GM12878 (cell line): ENCODE measurements around the gene TMEM175.

ENCODE experiments used
- POLR2A ChIP-seq: IDR thresholded peaks from 2 replicates; pipeline ENCODE4 v1.6.1; 2011; ENCODE audit warnings: low read depth, mild to moderate bottlenecking, low read length
- SIX5 ChIP-seq: IDR thresholded peaks from 2 replicates; pipeline ENCODE4 v1.6.1; 2011; ENCODE audit warnings: mild to moderate bottlenecking, low read depth, low read length, moderate library complexity; ENCODE audit not compliant: severe bottlenecking
- SP1 ChIP-seq: IDR thresholded peaks from one replicate; pipeline ENCODE4 v1.6.1; 2011; ENCODE audit warnings: low read depth, low read length
- YY1 ChIP-seq: IDR thresholded peaks from 2 replicates; pipeline ENCODE4 v1.6.1; 2011; ENCODE audit warnings: low read depth, mild to moderate bottlenecking, low read length
- TF ChIP-seq, protein P1 (sequence below): IDR thresholded peaks from 2 replicates; pipeline ENCODE4 v1.6.1; 2011; ENCODE audit warnings: borderline replicate concordance, low read depth, mild to moderate bottlenecking, moderate library complexity, low read length; ENCODE audit not compliant: insufficient read depth, poor library complexity, severe bottlenecking
- TF ChIP-seq, protein P2 (sequence below): IDR thresholded peaks from 2 replicates; pipeline ENCODE4 v1.6.1; 2012; ENCODE audit warnings: mild to moderate bottlenecking, low read depth, low read length
- TF ChIP-seq, protein P3 (sequence below), 3 experiments: IDR thresholded peaks in 2 of 3; conservative IDR thresholded peaks in 1 of 3; 2 replicates each; pipeline ENCODE4 v1.5.1; 2011; ENCODE audit warnings: low read depth in 3 of 3, low read length in 3 of 3, mild to moderate bottlenecking in 3 of 3, control low read depth in 2 of 3, moderate library complexity in 2 of 3, inconsistent platforms in 1 of 3, mixed read lengths in 1 of 3; ENCODE audit not compliant: control insufficient read depth in 2 of 3, insufficient read depth in 1 of 3; ENCODE audit errors: extremely low read depth in 1 of 3
- TF ChIP-seq, protein P4 (sequence below): IDR thresholded peaks from 2 replicates; pipeline ENCODE4 v1.6.1; 2012; ENCODE audit warnings: low read depth, low read length, improper control_type of control experiment

- TF ChIP-seq, protein P1, sequence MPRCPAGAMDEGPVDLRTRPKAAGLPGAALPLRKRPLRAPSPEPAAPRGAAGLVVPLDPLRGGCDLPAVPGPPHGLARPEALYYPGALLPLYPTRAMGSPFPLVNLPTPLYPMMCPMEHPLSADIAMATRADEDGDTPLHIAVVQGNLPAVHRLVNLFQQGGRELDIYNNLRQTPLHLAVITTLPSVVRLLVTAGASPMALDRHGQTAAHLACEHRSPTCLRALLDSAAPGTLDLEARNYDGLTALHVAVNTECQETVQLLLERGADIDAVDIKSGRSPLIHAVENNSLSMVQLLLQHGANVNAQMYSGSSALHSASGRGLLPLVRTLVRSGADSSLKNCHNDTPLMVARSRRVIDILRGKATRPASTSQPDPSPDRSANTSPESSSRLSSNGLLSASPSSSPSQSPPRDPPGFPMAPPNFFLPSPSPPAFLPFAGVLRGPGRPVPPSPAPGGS: no peak
- TF ChIP-seq, protein P2, sequence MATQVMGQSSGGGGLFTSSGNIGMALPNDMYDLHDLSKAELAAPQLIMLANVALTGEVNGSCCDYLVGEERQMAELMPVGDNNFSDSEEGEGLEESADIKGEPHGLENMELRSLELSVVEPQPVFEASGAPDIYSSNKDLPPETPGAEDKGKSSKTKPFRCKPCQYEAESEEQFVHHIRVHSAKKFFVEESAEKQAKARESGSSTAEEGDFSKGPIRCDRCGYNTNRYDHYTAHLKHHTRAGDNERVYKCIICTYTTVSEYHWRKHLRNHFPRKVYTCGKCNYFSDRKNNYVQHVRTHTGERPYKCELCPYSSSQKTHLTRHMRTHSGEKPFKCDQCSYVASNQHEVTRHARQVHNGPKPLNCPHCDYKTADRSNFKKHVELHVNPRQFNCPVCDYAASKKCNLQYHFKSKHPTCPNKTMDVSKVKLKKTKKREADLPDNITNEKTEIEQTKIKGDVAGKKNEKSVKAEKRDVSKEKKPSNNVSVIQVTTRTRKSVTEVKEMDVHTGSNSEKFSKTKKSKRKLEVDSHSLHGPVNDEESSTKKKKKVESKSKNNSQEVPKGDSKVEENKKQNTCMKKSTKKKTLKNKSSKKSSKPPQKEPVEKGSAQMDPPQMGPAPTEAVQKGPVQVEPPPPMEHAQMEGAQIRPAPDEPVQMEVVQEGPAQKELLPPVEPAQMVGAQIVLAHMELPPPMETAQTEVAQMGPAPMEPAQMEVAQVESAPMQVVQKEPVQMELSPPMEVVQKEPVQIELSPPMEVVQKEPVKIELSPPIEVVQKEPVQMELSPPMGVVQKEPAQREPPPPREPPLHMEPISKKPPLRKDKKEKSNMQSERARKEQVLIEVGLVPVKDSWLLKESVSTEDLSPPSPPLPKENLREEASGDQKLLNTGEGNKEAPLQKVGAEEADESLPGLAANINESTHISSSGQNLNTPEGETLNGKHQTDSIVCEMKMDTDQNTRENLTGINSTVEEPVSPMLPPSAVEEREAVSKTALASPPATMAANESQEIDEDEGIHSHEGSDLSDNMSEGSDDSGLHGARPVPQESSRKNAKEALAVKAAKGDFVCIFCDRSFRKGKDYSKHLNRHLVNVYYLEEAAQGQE: no peak
- TF ChIP-seq POLR2A (no peak), SIX5 (no peak), YY1 (no peak), SP1 (no peak)
- TF ChIP-seq, protein P3, sequence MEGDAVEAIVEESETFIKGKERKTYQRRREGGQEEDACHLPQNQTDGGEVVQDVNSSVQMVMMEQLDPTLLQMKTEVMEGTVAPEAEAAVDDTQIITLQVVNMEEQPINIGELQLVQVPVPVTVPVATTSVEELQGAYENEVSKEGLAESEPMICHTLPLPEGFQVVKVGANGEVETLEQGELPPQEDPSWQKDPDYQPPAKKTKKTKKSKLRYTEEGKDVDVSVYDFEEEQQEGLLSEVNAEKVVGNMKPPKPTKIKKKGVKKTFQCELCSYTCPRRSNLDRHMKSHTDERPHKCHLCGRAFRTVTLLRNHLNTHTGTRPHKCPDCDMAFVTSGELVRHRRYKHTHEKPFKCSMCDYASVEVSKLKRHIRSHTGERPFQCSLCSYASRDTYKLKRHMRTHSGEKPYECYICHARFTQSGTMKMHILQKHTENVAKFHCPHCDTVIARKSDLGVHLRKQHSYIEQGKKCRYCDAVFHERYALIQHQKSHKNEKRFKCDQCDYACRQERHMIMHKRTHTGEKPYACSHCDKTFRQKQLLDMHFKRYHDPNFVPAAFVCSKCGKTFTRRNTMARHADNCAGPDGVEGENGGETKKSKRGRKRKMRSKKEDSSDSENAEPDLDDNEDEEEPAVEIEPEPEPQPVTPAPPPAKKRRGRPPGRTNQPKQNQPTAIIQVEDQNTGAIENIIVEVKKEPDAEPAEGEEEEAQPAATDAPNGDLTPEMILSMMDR (IDR thresholded peaks at IDR 0.05 in 2 of 3, conservative IDR thresholded peaks at IDR 0.05 in 1 of 3; ENCODE audit: control insufficient read depth in 2 of 3, extremely low read depth in 1 of 3, insufficient read depth in 1 of 3, low read depth in 3 of 3, low read length in 3 of 3): no peak
- TF ChIP-seq, protein P4, sequence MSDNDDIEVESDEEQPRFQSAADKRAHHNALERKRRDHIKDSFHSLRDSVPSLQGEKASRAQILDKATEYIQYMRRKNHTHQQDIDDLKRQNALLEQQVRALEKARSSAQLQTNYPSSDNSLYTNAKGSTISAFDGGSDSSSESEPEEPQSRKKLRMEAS: no peak
Measured at GRCh38 chr4:968621-969394, 36.5 kb downstream of the TMEM175 start.
